Stimulated activated CD8-positive, alpha-beta memory T cell treated with anti-CD3 and anti-CD28 coated beads, Interleukin-4, amount 100 ng/mL, for 4 hours (primary cell): ENCODE measurements around the gene RFNG.
A peak's percentile ranks its signal among the peaks of the same experiment; 100 is the strongest.

ENCODE experiments used
- DNase-seq, 2 donors: peaks; one replicate each; pipeline ENCODE4 v3.0.0-alpha.2; 2020; ENCODE audit warnings: low read depth in 2 of 2, low spot score in 1 of 2

RFNG gene

DNA sequence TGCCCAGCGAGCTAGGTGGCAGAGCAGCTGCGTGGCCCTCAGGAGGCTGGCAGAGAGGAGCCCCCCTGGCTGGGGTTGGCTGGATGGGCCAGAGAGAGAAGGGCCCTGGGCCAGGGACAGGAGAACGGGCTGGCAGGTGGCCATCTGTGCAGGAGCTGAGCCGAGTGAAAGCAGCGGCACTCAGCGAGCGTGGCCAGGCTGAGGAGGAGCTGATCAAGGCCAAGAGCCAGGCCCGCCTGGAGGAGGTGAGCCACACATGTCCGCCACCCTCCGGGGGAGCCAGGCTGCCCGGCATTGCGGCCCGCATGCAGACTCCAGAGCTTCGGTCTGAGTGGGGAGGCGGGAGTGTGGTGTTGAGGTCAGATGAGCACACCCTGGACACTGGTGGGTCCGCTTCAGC is 22.2 kb downstream of the RFNG start:
- DNase-seq, result no peak

DNA sequence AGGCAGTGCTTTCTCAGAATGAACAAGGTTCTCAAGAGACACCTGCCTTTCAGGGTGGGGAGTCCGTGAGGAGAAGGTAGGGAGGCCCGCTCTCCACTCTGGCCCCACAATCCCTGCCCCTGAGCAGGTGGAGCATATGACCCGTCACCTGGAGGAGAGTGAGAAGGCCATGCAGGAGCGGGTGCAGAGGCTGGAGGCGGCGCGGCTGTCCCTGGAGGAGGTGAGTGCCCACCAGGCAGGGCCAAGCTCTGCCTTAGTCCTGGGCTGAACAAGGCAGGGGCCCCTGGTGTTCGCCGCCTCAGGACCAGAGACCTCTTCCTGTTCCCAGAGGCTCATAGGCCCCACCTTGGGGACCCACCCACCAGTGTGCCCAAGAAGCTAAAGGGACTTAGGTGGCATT is 22.6 kb downstream of the RFNG start:
- no peak for DNase-seq

DNA sequence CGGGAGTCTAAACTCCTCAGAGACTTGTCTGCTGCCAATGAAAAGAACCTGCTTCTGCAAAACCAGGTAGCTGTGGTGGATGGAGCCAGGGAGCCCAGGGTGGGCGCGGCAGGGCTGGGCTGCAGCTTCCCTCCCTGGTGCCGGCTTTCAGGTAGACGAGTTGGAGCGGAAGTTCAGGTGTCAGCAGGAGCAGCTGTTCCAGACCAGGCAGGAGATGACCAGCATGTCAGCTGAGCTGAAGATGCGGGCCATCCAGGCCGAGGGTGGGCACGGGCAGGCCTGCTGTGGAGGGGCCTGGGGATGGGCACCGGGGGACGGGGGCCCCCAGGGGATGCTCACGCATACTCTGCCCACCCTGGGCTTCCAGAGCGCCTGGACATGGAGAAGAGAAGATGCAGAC is 23.4 kb downstream of the RFNG start:
- DNase-seq, result no peak

DNA sequence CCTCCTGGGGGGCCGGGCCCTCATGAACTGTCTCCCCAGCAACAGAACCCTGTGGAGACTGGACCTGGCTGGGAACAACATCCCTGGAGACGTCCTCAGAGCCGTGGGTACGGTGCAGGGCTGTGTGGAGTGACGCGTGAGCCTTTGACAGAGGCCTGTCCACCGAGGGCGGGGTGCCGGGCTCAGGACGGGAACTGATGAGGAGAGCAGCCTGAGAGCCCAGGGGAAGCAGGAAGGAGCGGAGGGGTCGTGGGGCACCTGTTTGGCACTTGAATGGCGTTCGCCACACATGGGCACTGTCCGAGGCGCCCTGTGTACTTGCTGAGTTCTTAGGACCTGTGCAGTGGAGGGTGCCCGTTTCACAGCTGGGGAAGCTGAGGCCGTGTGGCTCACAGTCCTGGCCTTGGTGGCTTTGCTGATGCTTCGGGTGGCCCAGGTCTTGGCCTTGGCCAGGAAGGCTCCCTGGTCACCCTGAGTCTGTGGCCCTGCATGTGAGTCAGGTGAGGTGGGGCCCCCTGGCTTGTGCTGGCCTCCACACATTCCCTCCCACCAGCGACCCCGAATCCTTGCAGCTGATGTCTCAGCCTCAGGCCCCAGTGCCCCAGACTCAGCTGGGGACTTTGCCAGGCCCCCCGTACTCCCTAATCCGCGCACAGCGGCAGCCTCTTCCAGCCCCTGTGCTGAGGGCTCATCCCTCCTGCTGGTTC is 26.1 kb downstream of the RFNG start:
- no peak for DNase-seq

DNA sequence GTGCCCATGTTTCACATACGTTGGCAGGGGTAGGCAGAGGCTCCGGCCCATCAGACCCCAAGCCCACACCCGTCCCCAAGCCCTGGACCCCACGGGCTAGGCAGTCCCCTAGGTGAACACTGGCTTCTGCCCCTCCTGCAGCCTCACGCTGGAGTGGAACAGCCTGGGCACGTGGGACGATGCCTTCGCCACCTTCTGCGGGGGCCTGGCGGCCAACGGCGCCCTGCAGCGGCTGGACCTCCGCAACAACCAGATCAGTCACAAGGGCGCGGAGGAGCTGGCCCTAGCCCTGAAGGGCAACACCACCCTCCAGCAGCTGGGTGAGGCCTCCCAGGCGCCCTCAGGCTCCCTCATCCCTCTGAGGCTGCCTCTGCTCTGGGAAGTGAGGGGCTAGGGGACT is 26.8 kb downstream of the RFNG start:
- DNase-seq, result no peak

DNA sequence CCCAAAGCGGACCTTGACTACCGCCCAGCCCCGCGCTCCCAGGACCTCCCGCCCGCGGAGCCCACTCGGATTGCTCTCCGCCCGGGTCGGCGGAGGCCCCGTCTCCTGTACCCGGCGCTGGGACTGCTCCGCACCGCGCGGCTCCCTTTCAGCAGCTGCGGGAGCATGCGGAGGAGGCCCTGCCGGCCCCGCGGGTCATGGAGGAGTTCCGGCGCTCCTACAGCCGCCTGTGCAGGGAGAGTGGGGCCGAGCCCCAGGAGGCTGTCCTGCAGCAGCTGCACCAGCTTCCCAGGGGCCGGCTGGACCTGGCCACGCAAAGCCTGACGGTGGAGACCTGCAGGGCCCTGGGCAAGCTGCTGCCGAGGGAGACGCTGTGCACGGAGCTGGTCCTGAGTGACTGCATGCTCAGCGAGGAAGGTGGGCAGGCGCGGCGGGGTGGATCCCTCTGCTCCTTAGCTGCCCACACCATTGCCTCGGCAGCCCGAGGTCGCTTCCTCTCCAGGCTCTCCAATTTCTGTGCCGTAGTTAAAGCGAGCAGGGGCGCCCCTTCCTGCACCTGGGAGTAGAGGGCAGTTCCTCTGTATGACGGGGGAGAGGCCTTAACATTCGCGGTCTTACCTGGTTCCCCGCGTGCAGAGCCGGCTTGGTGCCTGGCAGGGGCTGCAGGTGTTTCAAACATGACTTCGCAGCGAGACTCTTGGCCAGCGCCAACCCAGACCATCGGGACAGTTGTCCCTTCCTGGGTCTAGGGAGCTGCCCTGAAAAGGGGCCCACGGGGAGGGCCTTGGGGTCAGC is 28.0 kb downstream of the RFNG start:
- no peak for DNase-seq

DNA sequence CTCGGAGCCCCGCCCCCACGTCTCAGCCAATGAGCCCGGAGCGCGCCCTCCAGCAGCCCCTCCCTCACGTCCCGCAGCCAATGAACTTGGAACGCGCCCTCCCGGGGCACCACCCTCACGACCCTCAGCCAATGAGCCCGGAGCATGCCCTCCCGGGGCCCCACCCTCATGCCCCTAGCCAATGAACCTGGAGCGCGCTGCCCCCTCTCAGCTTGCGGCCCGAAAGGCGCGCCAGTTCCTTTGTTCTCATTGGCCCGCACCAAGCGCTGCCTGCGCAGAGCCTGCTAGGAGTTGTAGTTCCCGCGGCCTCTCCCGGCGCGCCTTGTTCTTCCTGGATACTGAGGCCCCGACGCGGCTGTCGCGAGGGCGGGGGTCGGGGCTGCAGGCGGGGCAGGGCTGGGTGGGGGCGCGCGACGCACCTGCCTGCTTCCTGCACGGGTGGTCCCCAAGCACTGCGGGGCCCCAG is 28.6 kb downstream of the RFNG start, which contains the start of gene LRRC45:
Gene LRRC45 (plus strand): TSS at position 325 of the 466 bp plus-strand sequence. CDS start 339 bp downstream, outside the sequence.
- DNase-seq, result peak; percentile 98 to 100

DNA sequence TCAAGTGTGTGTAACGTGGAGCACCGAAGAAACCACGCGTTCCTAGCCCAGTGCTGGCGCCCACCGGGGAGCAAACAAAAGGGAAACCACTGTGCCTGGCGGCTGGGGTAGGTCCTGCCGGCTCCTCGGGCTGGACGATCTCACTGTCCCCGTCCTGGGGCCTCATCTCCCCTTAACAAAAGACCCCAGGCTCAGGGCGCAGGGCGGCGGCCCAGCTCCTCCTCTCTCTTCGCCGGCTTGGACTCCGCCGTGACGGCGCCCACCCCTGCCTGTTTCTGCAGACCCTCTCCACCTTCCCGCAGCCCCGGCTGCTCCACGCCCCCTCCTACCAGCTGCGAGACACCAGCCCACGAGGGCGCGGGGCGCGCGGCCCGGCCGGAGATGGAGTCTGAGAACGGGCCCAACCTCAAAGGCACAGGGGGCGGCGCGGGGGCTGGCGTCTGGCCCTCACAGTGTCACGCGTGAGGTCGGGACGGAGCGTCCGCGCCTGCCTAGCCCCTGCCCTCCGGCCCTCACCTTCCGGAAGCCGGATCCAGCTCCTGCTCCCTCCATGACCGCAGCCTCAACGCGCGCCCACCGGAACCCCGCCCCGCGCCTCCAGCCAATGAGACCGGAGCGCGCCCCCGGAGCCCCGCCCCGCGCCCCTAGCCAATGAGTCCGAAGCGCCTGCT is 29.2 kb downstream of the RFNG start, which contains the start of gene CENPX:
Gene CENPX (minus strand): TSS at position 569 of the 671 bp plus-strand sequence. CDS start 17 bp downstream, at position 552.
- DNase-seq, result no peak

DNA sequence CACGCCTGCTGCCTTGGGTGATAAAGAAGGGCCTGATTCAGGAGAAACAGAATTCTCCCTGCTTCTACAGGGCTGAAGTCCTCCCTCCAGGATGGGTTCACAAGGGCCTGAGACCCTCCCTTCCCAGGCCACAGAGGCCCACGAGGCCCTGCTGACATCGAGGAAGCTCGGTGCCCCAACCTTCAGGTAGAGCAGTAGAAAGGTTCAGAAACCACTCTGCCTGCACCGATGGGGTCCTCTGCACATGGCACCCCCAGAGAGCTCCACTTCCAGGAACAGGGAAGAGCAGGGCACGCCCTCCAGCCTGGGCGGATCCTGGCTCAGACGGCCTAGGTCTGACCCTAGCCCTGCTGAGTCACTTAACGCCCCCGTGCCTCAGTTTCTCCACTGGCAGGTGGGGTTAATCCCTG is 29.7 kb downstream of the RFNG start:
- DNase-seq, result no peak

DNA sequence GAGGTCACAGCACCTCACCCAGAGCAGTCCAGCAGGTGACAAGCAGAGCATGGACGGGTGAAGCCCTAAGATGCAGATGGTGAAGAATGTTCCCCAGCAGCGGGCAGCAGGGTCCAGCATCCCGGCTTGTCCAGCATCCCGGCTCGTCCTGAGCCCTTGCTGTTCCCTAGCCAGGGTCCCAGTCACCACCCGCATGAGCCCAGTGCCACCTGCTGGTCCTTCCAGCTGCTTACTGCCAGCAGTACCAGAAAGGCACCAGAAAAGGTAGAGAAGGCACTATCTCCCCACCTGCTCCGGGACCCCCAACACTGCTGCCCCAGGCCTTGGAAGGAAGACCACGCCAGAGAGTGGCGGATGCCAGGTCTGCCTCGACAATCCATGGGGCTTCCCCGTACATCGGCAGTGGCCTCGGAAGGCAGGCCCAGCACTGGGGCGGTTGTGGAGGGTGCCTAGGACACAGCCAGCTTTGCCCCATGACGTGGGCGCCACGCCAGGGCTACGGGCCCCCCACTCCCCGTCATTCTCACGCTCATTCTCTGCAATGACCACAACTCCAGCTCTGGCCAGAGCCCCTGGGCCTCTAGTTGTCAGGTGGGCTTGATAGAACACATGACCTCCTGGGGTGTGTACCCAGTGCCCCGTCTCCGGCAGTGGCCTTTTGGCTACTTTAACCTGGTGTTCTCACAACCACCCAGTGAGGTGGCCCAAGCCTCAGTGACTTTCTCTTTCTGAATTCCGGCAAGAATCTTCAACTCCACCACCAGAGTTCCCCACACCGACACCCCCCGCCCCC is 30.3 kb downstream of the RFNG start:
- no peak for DNase-seq

DNA sequence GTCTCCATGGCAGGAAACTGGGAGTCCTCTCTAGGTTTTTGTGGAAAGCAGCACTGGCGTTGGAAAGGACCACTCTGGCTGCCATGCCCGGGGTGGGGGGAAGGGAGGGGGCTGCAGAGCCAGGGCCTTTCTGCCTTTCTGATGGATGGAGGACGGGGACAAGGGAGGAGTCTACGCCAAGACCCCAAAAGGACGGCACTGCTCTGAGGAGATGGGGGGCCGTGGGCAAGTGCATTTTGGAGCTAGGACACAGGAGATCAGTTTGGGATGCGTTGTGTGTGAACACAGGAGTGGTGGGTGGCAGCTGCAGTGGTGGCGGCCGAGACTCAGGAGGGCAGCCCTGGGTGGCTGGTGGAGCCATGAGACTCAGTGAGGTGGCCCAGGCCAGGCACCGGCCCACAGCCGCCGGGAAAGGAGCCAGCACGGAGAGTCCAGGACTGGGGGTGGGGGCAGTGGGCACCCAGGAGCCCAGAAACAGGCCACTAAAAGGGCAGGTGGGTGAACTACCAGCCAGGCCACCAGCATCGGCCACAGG is 31.0 kb downstream of the RFNG start:
- DNase-seq, result no peak

DNA sequence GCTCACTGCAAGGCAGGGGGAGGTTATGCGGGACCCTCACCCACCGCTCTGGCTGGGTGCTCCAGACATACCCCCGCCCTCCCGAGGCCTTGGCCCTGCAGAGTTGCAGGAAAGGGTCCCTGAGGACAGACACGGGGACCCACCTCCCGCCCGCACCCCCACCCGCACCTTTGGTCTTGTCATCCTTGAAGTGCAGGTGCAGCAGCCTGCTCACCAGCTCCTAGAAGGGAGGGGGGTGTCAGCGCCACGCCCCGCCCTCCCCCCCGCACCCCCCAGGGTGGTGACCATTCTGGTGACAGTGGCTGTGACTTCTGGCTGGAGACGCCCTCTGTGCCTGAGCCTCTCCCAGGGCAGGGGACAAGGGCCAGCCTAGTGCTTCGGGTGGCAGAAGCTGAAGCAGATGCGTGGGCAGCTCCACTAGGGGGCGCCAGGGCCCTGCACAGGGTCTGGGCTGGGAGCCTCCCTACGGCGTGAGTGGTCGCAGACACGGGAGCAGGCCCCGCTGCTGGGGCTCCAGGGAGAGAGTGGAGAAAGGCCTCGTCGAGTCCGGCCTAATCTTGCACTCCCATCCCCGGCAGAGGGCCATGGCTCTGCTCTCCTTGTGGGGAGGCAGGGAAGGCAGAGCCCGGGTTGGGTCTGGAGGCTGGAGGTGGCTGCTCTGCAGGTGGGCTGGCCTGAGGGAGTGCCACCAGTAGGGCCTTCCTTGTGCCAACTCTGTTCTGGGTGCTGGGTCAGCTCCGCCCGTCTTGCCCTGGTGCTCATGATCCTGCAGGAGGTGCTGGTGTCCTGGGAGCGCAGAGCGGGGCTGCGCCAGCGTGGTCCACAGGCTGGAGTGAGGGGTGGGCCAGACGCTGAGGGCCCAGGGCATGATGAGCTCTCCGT is 31.7 kb downstream of the RFNG start:
- peak in 1 of 2 donors; percentile 29 for DNase-seq

DNA sequence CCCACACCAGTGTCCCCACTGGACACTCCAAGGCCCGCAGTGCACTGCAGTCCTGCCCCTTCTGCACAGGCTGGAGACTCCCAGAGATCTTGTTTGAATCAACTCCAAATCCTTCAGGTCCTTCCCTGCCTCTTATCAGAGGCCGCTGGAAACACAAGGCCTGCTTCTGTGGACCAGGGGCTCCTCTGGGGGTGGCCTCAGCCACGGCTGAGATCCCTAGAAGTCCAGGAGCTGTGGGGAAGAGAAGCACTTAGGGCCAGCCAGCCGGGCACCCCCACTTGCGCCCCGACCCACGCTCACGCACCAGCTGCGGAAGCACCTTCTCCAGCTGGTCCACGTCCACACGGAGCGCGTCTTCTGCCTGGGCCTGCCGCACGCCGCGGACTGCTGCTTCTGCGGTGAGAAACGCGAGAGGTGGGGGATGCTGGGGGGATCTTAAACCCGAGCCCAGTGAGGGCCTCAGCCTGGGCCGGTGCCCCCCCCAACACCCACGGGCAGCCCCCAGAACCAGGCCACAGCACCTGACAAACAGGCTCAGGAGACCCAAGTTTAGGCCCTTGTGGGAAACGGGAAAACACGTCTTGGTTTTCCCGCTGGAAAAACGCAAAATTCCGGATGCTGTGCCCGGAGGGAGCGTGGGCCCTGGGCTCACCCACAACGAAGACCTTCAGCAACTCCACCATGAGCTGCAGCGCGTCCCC is 32.5 kb downstream of the RFNG start:
- DNase-seq, result no peak

DNA sequence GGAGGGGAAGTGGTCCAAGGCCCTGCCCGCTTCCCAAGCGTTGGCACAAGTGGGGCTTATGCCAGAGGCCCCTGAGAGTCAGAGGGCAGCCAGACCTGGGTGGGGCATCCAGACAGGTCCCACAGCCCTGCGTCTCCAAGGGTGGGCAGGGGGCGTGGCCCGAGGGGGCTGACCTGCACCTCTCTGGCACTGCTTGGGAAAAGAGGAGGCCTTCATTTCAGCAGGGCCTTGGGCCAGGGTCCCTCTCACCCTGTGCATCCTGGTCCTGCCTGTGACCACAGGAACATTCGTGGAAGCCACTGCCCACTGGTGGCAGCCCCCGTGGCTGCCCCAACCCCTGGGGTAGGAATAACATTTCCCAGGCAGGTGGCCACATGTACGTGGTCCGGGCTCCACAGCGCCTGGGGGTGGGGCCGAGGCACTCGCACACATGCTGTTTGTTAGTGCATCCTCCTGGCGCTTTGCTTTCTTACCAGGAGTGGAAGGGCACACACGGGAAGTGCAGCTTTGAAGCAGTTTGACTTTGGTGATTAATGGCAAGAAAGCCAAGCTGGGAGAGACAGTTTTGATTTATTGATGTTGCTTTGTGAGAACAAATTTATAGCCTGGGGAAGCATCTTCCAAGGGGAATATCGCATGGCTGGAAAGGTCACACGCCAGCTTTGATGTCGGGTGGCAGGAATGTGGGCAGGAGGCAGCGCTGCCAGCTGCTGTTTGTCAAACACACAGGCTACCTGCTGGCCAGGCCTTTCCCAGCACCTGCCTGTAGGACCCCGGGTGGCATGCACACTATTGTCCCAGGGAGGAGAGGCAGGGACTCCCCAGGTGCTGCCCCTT is 33.2 kb downstream of the RFNG start:
- no peak for DNase-seq

DNA sequence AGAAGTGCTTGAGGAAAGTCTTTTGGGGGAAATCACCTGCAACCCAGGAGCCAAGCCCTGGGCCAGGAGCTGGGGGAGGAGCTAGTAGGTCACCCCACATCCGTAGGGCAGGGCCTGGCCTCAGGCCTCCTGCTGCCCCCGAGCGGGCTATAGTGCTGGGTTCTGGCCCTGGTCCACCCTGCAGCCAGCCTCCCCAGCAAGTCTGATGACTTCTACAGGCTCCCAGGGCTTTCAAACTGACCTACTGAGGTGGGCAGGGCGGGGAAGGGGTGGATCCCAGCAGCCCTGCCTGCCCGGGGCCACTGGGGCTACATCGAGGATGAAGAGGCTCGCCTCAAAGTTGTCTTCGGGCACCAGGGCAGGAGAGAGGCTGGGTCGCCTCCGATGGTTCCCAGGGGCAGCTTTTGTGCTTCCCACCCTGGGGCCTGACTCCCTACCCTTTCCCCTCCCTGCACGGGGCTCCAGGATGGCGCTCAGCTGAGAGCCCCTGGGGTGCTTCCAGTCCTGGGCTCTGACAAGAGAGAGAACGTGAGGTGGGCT is 33.9 kb downstream of the RFNG start:
- no peak for DNase-seq

DNA sequence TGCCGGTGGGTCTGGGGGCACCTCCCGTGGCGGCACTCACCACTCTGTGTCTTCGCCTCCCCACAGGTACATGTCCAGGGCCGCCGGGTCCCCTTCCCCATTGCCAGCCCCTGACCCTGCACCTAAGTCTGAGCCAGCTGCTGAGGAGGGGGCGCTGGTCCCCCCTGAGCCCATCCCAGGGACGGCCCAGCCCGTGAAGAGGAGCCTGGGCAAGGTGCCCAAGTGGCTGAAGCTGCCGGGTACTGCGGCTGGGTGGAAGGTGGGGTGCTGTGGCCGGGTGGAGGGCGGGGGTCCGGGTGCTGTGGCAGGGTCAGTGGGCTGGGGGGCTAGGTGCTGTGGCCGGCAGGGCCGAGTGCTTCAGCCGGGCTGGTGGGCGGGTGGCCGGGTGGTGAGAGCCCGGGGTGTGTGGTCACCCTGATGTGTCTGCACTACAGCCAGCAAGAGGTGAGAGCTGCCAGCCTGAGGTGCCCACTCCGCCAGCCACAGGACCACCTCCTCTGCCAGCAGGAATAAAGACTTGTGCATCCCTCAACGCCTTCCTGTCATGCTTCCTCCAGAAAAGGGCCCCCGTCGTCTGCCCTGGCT is 34.6 kb downstream of the RFNG start:
- no peak for DNase-seq

DNA sequence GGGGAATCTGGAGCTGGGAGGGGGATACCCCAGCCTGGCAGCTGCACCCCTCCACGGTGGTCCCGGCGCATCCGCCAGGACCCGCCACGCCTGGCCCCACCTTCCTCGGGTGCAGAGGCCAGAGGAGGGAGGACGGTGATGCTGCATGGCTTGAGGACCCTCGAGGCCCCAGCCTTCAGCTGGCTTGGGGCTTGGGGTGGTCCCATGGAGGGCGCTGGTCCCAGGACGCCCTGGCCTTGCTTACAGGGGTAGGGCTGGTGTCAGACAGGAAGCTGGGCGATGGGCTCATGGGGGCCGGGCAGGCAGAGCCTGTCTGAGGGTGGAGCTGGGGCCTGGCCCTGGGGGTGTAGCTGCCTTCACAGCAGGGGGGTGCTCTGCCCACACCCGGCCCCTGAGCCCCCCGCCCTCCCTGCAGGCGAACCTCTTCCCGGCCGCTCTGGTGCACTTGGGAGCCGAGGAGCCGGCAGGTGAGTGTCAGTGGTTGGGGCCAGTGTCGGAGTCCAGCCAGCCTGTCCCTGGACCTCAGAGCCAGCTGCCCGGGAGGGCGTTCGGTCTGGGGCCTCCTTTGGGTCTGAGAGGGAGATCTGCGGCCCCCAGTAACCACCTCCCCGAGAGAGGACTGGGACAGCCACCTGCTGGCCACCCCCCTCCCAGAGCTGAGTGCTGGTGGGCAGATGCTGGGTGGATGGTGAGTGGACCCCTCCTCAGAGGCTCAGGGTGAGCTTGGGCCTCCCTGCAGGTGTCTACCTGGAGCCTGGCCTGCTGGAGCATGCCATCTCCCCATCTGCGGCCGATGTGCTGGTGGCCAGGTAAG is 35.3 kb downstream of the RFNG start:
- DNase-seq, result no peak
